Stimulated activated CD8-positive, alpha-beta memory T cell treated with anti-CD3 and anti-CD28 coated beads, Interleukin-12 subunit alpha, Interleukin-12 subunit beta, amount 100 ng/mL, for 1 hour (primary cell): ENCODE data around the gene UGT1A10.
"Not testable (repeated sequence)": the region's sequence is repeated elsewhere in the genome, so short reads cannot be mapped to it uniquely, and the experiment has no call there.

Experiments used
- DNase-seq: peaks from one replicate; pipeline ENCODE4 v3.0.0-alpha.2; 2020; ENCODE audit warnings: low read depth

The UGT1A10 gene

DNA sequence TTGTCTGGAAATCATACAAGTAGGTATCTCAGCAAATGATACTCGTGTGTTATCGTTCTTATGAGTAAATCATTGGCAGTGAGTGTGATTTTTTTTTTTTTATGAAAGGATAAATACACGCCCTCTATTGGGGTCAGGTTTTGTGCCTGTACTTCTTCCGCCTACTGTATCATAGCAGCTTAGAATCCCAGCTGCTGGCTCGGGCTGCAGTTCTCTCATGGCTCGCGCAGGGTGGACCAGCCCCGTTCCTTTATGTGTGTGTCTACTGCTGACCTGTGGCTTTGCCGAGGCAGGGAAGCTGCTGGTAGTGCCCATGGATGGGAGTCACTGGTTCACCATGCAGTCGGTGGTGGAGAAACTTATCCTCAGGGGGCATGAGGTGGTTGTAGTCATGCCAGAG, at the start of gene UGT1A10:
Gene UGT1A10, plus strand, starts transcription at position 143 of the 400 bp plus-strand sequence. Its CDS starts 75 bp downstream, at position 218.
- not testable (repeated sequence) for DNase-seq

DNA sequence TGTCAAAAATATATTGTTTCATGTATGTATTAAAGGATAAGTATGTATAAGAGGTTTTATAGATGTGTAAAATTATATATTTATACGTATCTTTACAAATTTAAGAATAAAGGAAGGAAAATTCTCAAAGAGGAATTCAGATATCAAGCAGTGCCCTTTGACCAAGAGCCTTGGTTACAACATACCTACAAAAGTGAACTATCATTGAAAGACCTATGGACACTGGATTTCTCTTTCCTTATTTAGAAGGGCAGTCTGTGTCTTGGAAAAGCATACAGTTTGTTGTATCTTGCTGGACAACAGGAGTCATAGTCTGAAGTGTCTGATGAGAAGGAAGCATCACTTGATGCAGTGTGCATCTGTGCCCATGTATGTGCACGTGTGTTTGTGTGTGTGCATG, 47.8 kb upstream of the UGT1A10 start:
- DNase-seq: no peak

DNA sequence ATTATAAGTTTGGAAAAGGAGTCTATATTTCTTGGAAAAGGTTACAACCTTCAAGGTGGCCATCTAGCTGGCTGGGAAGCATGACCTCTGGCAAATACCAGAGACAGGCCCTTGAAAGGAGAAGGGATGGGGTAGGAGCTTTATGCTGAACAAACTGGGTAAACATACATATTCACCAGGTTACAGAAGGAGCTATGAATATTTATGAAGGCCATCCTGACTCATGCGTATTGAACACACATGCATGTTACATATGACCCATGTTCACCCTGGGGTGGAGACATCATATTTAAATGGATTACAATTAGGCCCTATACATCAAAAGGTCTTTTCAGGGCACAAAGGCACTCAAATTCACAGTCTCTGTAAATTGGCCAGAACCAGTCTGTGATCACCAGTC, 43.5 kb upstream of the UGT1A10 start:
- not testable (repeated sequence) for DNase-seq

DNA sequence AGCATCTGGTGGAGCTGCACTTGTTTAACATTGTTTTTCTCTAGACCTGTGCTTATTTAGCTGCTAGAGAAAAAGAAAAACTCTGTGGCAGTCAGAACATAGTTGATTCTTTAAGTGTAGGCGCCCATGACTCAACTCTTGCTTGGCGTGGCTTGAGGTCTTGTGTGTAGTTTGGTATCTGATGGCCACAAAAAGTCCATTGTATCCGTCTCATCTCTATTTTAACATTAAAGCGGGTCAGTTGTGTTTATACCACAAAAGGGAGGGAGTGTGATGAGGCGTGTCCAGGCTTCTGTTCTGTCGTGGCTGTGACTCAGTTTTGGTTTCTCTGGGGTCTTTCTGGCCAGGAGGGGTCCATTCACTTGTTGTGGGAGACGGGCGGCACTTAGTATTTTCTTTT, 43.0 kb upstream of the UGT1A10 start:
- no peak for DNase-seq

DNA sequence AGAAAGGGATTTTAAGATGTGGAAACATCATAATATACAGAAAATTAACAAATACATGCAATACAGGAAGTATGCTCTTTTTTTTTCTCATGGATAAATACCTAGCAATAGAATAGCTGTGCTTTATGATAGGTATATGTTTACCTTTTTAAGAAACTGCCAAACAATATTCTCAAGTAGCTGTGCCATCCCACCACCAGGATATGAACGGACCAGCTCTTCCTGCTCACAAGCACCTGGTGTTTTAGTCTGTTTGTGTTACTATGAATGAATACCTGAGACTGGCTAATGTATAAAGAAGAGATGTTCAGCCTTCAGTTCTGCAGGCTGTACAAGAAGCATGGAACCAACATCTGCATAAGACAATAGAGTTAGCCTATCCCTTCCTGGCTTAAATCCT, 38.7 kb upstream of the UGT1A10 start:
- DNase-seq: no peak

DNA sequence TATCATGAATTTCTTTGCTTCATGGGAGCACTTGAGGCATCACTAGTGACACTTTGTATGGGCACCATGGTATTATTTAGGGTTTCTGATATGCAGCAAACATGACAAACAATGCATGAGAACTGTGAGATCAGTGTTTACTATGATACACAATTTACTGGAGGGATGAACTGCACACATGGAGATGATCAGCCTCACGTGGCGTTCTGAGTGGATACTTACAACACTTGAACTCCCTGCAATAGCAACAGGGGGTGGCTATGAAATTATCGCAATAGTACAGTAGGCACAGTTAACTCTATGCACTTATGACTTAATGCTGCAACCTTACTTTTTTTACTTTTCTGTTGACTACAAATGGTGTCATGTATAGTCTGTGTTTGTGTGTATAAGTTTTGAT, 37.3 kb upstream of the UGT1A10 start:
- no peak for DNase-seq

DNA sequence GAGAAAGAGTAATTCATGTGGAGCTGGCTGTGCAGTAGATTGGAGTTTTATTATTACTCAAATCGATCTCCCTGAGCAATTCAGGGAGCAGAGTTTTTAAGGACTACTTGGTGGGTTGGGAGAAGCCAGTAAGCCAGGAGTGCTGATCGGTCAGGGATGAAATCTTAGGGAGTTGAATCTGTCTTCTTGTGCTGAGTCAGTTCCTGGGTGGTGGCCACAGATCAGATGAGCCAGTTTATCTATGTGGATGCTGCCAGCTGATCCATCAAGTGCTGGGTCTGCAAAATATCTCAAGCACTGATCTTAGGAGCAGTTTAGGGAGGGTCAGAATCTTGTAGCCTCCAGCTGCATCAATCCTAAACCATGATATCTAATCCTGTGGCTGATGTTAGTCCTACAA, 35.9 kb upstream of the UGT1A10 start:
- no peak for DNase-seq

DNA sequence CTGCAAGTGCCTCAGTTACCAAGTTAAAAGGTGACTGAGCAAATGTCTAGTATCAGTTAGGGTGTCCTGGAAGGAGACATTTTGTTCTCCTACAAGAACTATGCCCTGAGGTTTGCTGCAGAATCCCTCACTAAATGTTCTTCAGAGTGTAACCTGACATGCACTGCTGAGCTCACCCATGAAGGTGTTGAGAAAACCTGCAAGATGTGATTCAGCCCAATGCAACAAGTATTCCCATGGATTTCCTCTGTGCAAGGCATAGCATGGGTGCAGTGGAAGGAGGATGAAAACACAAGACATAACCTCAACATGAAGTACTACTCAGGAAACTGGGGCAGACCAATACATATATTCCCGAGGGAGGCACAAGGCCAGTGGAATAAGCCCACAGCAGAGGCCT, 34.2 kb upstream of the UGT1A10 start:
- no peak for DNase-seq

DNA sequence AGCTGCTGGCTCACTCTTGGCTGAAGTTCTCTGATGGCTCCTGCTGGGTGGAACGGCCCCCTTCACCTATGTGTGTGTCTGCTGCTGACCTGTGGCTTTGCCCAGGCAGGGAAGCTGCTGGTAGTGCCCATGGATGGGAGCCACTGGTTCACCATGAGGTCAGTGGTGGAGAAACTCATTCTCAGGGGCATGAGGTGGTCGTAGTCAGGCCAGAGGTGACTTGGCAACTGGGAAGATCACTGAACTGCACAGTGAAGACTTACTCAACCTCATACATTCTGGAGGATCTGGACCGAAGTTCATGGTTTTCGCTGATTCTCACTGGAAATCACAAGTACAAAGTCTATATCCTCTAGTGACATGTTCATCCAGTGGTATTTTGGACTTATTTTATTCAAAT, 32.7 kb upstream of the UGT1A10 start:
- no peak for DNase-seq

DNA sequence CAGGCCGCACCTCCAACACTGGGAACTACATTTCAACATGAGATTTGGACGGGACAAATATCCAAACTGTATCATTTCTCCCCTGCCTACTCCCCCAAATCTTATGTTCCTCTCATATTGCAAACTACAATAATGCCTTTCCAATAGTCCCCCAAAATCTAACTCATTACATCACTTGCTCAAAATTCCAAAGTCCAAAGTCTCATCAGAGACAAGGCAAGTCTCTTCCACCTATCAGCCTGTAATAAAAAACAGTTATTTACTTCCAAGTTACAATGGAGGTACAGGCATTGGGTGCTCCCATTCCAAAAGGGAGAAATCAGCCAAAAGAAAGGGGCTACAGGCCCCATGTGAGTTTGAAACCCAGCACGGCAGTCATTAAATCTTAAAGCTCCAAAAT, 31.4 kb upstream of the UGT1A10 start:
- DNase-seq: no peak

DNA sequence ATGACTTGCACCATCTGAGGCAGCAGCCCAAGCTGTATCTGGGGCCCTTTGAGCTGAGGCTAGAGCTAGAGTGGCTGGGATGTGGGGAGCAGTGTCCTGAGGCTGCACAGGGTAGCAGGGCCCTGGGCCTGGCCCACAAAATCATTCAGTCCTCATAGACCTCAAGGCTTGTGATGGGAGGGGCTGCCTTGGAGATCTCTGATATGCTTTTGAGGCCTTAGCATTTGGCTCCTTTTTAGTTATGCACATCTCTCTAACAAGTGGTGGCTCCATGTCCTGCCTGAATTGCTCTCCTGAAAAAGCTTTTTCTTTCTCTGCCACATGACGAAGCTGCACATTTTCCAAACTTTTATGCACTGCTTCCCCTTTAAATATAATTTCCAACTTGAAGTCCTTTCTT, 30.6 kb upstream of the UGT1A10 start:
- no peak for DNase-seq

DNA sequence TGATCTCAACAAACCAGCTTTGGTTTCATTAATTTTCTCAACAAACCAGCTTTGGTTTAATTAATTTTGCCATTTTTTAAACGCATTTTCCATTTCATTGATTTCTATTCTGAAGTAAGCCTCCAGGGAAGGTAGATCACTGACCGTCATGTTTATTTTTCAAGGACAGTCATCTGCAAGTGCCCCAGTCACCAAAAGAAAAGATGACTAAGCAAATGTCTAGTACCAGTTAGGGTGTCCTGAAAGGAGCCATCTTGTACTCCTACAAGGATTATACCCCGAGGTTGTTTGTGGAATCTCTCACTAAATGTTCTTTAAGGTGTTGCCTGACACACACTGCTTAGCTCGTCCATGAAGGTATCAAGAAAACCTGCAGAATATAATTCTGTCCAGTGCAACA, 25.0 kb upstream of the UGT1A10 start:
- no peak for DNase-seq

DNA sequence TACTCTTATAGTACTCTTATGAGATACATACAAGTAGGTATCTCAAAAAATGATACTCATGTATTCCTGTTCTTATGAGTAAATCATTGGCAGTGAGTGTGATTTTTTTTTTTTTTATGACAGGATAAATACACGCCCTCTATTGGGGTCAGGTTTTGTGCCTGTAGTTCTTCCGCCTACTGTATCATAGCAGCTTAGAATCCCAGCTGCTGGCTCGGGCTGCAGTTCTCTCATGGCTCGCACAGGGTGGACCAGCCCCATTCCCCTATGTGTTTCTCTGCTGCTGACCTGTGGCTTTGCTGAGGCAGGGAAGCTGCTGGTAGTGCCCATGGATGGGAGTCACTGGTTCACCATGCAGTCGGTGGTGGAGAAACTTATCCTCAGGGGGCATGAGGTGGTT, 18.8 kb upstream of the UGT1A10 start, which contains the start of gene UGT1A8:
Gene UGT1A8, plus strand, starts transcription at position 158 of the 400 bp plus-strand sequence. Its CDS starts 75 bp downstream, at position 233.
- DNase-seq: not testable (repeated sequence)

DNA sequence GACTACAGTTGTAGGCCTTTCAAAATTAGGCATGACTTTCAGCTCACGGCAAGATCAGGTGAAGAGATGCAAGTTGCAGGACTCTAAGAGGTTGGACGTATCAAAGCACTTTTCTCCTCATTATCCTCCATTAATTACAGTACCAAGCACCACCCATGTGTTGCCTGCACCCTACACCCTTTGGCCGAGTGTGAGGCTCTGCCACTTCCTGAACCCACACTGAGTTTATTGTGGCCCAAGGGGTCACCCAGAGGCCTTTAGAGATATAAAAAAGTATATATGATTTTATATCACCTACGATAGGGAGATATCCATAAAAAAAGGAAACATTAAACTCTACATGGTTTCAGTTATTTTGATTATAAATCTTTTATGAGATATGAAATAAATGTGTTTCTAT, 16.0 kb upstream of the UGT1A10 start:
- DNase-seq: no peak

DNA sequence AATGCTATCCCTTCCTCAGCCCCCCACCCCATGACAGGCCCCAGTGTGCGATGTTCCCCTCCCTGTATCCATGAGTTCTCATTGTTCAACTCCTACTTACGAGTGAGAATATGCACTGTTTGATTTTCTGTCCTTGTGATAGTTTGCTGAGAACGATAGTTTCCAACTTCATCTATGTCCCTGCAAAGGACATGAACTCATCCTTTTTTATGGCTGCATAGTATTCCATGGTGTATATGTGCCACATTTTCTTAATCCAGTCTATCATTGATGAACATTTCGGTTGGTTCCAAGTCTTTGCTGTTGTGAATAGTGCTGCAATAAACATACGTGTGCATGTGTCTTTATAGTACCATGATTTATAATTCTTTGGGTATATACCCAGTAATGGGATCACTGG, 14.4 kb upstream of the UGT1A10 start:
- DNase-seq: not testable (repeated sequence)

DNA sequence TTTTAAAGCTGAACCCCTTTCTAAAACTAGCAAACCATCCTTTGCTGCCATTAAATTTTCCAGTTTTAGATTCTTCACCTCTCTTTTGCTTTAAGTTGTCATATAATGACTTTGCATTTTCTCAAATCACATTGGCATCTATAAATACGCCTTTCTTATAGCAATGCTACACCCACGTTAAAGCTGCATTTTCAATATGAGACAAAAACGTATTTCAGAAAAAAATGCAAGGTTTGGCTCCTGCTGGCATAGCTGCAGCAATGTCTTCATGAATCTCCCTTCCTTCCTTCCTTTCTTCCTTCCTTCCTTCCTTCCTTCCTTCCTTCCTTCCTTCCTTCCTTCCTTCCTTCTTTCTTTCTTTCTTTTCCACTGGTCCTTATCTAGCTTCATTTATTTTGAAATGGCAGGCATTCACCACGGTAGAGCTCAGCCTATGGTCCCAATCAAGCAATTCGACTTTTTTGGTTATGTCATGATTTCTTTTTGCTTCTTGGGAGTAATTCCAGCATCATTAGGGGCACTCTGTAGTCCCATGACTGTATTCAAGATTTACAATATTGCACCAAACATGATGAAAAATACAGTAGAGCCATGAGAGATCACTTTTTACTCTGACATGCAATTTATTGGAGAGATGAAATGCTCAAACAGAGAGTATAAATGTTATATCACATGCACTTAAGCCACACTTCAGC, 8.8 kb upstream of the UGT1A10 start:
- DNase-seq: no peak

DNA sequence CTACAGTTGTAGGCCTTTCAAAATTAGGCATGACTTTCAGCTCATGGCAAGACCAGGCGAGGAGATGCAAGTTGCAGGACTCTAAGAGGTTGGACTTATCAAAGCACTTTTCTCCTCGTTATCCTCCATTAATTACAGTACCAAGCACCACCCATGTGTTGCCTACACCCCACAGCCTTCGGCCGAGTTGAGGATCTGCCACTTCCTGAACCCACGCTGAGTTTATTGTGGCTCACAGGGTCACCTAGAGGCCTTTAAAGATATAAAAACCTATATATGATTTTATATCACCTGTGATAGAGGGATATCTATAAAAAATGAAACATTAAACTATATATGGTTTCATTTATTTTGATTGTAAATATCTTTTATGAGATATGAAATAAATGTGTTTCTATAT, 2.6 kb downstream of the UGT1A10 start:
- no peak for DNase-seq

DNA sequence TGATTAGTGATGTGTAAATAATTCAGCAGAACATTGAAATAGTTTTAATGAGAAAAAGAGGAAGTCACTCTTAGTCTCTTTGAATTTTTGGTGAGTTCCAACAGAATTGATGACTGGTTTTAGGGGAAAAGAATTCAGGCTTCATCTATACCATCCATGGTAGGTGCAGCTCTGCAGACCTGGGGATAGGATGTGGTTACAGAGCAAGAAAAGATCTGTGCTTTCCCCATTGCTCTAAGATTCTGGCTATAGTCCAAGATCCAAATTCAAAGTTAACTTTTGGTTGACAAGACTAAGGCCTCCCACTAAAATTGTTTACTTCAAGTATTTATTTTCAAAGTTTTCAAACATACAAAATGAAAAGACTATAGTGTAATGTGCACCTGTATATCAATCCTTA, 3.6 kb downstream of the UGT1A10 start:
- DNase-seq: no peak

DNA sequence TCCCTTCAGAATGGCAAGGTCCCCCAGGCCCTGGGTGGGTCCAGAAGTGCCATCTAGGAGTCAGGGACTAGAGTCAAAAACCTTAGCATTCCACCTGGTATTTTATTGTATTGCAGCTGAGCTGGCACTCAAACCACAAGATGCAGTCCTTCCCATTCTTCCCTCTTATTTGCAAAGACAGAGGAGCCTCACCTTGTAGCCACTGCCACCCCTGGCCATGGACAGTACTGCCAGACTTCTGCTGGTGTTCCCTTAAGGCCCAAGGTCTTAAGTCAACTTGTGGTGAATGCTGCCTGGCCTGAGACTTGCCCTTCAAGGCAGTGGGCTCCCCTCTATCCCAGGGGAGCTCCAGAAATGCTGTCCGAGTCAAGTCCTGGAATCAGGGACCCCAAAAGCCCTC, 6.9 kb downstream of the UGT1A10 start:
- DNase-seq: no peak

DNA sequence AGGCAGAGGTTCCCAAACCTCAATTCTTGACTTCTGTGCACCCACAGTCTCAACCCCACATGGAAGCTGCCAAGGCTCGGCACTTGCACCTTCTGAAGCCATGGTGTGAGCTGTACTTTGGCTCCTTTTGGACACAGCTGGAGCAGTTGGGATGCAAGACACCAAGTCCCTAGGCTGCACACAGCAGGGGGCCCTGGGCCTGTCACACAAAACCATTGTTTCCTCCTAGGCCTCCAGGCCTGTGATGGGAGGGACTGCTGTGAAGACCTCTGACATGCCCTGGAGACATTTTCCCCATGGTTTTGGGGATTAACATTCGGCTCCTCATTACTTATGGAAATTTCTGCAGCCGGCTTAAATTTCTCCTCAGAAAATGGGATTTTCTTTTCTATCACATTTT, 9.8 kb downstream of the UGT1A10 start:
- not testable (repeated sequence) for DNase-seq

DNA sequence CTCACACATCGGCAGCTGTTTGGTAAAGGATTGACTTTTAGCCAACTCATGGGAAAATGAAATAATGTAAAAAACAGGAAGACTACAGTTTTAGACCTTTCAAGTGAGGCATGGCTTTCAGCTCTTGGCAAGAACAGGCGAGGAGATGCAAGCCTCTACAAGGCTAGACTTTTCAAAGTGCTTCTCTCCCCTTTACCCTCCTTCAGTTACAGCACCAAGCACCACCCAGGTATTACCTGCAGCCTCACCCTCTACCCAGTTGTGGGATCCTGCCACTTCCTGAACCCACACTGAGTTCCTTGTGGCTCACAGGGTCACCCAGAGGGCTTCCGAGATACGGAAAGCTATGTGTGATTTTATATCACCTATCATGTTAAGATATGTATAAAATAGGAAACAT, 14.7 kb downstream of the UGT1A10 start:
- DNase-seq: no peak

DNA sequence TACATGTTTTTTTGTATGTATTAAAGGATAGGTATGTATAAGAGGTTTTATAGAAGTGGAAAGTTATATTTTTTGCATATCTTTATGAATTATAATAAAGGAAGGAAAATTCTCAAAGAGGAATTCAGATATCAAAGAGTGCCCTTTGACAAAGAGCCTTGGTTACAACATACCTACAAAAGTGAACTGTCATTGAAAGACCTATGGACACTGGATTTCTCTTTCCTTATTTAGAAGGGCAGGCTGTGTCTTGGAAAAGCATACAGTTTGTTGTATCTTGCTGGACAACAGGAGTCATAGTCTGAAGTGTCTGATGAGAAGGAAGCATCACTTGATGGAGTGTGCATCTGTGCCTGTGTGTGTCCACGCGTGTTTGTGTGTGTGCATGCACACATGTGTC, 15.2 kb downstream of the UGT1A10 start:
- no peak for DNase-seq

DNA sequence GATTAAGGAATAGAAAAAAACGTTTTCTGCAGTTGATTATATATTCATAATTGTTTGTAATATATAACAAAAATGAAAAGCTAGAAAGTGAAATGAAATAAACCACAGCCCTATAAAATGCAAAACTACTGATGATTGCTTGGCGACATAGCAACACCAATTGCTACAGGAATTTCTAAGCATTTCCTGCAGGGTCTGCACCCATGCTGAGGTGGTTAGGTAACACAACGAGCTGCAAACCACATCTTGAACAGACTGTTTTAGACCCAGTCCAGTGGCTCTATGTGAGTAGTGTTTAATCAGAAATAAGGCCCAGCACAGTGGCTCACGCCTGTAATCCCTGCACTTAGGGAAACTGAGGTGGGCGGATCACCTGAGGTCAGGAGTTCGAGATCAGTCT, 18.3 kb downstream of the UGT1A10 start:
- no peak for DNase-seq

DNA sequence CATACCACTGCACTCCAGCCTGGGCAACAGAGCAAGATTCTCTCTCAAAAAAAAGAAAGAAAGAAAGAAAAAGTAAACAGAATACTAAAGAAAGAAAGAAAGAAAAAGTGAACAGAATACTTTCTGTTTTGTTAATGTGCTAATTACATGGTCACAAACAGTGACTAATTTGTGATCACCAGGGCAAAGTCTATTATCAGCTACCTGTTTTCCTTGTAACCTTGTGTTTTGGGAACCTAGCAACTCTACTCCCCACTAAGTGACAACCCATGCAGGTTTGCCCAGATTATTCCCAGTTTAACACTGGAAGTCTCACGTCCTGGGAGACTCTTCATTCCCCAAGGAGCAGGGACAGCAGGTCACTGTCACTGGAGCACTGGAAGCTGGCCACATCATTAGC, 18.8 kb downstream of the UGT1A10 start:
- DNase-seq: no peak
